Caco-2 (cell line): ENCODE data around the gene NDST1. TPM values are rescaled to one million over a fixed set of nuclear protein-coding genes. Genes with fewer than 3 reads are reported as not detected.

ENCODE experiments used
- BruUV-seq: library from RNA; stranded (reverse); fragments of 400-500 nt; replicated peaks from 2 replicates; lab custom pipeline; 2021; lab: Mats Ljungman, UMichigan
- CTCF ChIA-PET: fragments of 300-600 bp; sonication (Branson Sonifier 250); formaldehyde crosslinking; loops from one replicate; lab custom pipeline; 2022; ENCODE audit warnings: antibody characterized with exemption; lab: Charles Lee
- POLR2A ChIA-PET: fragments of 300-600 bp; sonication (Branson Sonifier 250); formaldehyde crosslinking; loops from one replicate; lab custom pipeline; 2022; ENCODE audit warnings: antibody characterized with exemption; lab: Charles Lee
- DNase-seq, 2 experiments: peaks; one replicate each; pipeline versions ENCODE4 v3.0.0 to v3.0.0-alpha.2; 2020 to 2022
- H3K27me3 ChIP-seq: replicated peaks from 2 replicates; pipeline ENCODE4 v1.6.0; 2011; ENCODE audit warnings: low read length; ENCODE audit not compliant: control insufficient read depth, insufficient read depth
- H3K36me3 ChIP-seq: 2 replicates; pipeline ENCODE4 v1.5.1; 2011; ENCODE audit warnings: low read length; ENCODE audit not compliant: control insufficient read depth, insufficient read depth
- H3K4me1 ChIP-seq: fragments of 250-450 bp; sonication (Bioruptor Pico); 2 replicates; pipeline ENCODE4 v1.5.1; 2020; ENCODE audit warnings: mild to moderate bottlenecking
- H3K4me3 ChIP-seq: 2 replicates; pipeline ENCODE4 v1.5.1; 2011; ENCODE audit warnings: low read depth, mild to moderate bottlenecking, control low read depth, low read length
- H3K9me3 ChIP-seq: fragments of 250-450 bp; sonication (Bioruptor Pico); 2 replicates; pipeline ENCODE4 v1.5.1; 2020; ENCODE audit warnings: mild to moderate bottlenecking, moderate library complexity
- H3K27ac Mint-ChIP-seq: one replicate; pipeline ENCODE4 v1.8.0; 2022; ENCODE audit warnings: mixed read lengths; ENCODE audit not compliant: unreplicated experiment
- H3K27me3 Mint-ChIP-seq: one replicate; pipeline ENCODE4 v1.8.0; 2022; ENCODE audit warnings: mixed read lengths; ENCODE audit not compliant: insufficient read depth, unreplicated experiment
- H3K36me3 Mint-ChIP-seq: one replicate; pipeline ENCODE4 v1.8.0; 2022; ENCODE audit warnings: mild to moderate bottlenecking, mixed read lengths; ENCODE audit not compliant: insufficient read depth, unreplicated experiment
- H3K4me1 Mint-ChIP-seq: one replicate; pipeline ENCODE4 v1.8.0; 2022; ENCODE audit warnings: low read depth, mixed read lengths; ENCODE audit not compliant: unreplicated experiment
- H3K4me3 Mint-ChIP-seq: one replicate; pipeline ENCODE4 v1.8.0; 2022; ENCODE audit warnings: mild to moderate bottlenecking, moderate library complexity, mixed read lengths; ENCODE audit not compliant: unreplicated experiment
- H3K9me3 Mint-ChIP-seq: one replicate; pipeline ENCODE4 v1.8.0; 2022; ENCODE audit warnings: mixed read lengths; ENCODE audit not compliant: unreplicated experiment
- CTCF ChIP-seq, 2 experiments: fragments of 200-600 bp in 1 of 2; IDR thresholded peaks; 1 replicate in 1 of 2; 2 replicates in 1 of 2; pipeline versions ENCODE4 v1.5.1 to v1.8.0; 2011 to 2022; ENCODE audit warnings: antibody characterized with exemption in 1 of 2, control low read depth in 1 of 2, inconsistent platforms in 1 of 2, low read depth in 1 of 2, low read length in 1 of 2, mild to moderate bottlenecking in 1 of 2, moderate library complexity in 1 of 2; ENCODE audit not compliant: insufficient read depth in 1 of 2, severe bottlenecking in 1 of 2, unreplicated experiment in 1 of 2
- intact Hi-C: fragments of 100-400 bp; cut with micrococcal nuclease; formaldehyde crosslinking; loops from one replicate; pipeline ENCODE4 v1.10.0; 2022; ENCODE audit not compliant: unreplicated experiment
- total RNA-seq: library from RNA; stranded (reverse); gene quantifications from 2 replicates; pipeline ENCODE4 v1.2.3, GENCODE V29; 2022

The NDST1 gene
- total RNA-seq, 1 experiment from 2014 or later: 110 TPM

GRCh38 chr5:150562832-150563231 is 54.9 kb downstream of the NDST1 start:
- intact Hi-C loops: loop anchor here (1.0 kb wide), 1 partner anchor 19 kb away; no protein-coding TSS in a partner anchor
- H3K4me3 Mint-ChIP-seq: no peak overlapping the region
- peak in 1 of 2 experiments; percentile 71 for DNase-seq
- H3K27me3 Mint-ChIP-seq: no peaks in the 10 kb centered on the region
- Histone ChIP-seq H3K36me3 (no peaks in the 10 kb centered on the region), H3K27me3 (no peaks in the 10 kb centered on the region), H3K4me1 (peaks cover 32% of the 10 kb centered on the region), H3K9me3 (no peaks in the 10 kb centered on the region), H3K4me3 (no peak overlapping the region)
- CTCF ChIA-PET: interaction anchor here (2.6 to 4.3 kb wide), 2 partner anchors 20 to 93 kb away, joined by 15 to 56 read pairs; partner anchors contain the start of gene MYOZ3
- BruUV-seq: no TSS peak
- H3K4me1 Mint-ChIP-seq: peaks cover 39% of the 10 kb centered on the region
- peaks cover 33% of the 10 kb centered on the region for H3K36me3 Mint-ChIP-seq
- peak; percentile 59 to 67 for TF ChIP-seq CTCF (IDR thresholded peaks at IDR 0.05; ENCODE audit: insufficient read depth in 1 of 2, low read depth in 1 of 2, low read length in 1 of 2, severe bottlenecking in 1 of 2, unreplicated experiment in 1 of 2)
- POLR2A ChIA-PET: no interaction called here
- H3K27ac Mint-ChIP-seq: peak overlapping the region; percentile 78
- no peaks in the 10 kb centered on the region for H3K9me3 Mint-ChIP-seq

- intact Hi-C loops: no loop called here
- H3K9me3 ChIP-seq: no peaks in the 10 kb centered on the region
- no TSS peak for BruUV-seq
- Mint-ChIP-seq H3K36me3 (peaks cover 16% of the 10 kb centered on the region), H3K4me3 (no peak overlapping the region), H3K9me3 (no peaks in the 10 kb centered on the region), H3K4me1 (peaks cover 28% of the 10 kb centered on the region), H3K27me3 (no peaks in the 10 kb centered on the region), H3K27ac (no peak overlapping the region)
- no peaks in the 10 kb centered on the region for H3K36me3 ChIP-seq
- H3K4me1 ChIP-seq: peaks cover 33% of the 10 kb centered on the region
- POLR2A ChIA-PET: no interaction called here
- TF ChIP-seq CTCF (IDR thresholded peaks at IDR 0.05; ENCODE audit: insufficient read depth in 1 of 2, low read depth in 1 of 2, low read length in 1 of 2, severe bottlenecking in 1 of 2, unreplicated experiment in 1 of 2): no peak
- no peaks in the 10 kb centered on the region for H3K27me3 ChIP-seq
- no peak overlapping the region for H3K4me3 ChIP-seq
- no peak for DNase-seq
- CTCF ChIA-PET: no interaction called here
Measured at GRCh38 chr5:150565868-150566267, 57.9 kb downstream of the NDST1 start.

- Histone ChIP-seq H3K36me3 (no peaks in the 10 kb centered on the region), H3K4me3 (no peak overlapping the region), H3K27me3 (no peaks in the 10 kb centered on the region), H3K9me3 (no peaks in the 10 kb centered on the region), H3K4me1 (peaks cover 23% of the 10 kb centered on the region)
- H3K27ac Mint-ChIP-seq: peak overlapping the region; percentile 31
- POLR2A ChIA-PET: no interaction called here
- H3K27me3 Mint-ChIP-seq: no peaks in the 10 kb centered on the region
- peaks cover 22% of the 10 kb centered on the region for H3K4me1 Mint-ChIP-seq
- DNase-seq: peak in 1 of 2 experiments; percentile 54
- TF ChIP-seq CTCF (IDR thresholded peaks at IDR 0.05; ENCODE audit: insufficient read depth in 1 of 2, low read depth in 1 of 2, low read length in 1 of 2, severe bottlenecking in 1 of 2, unreplicated experiment in 1 of 2): no peak
- H3K9me3 Mint-ChIP-seq: no peaks in the 10 kb centered on the region
- H3K4me3 Mint-ChIP-seq: no peak overlapping the region
- CTCF ChIA-PET: no interaction called here
- intact Hi-C loops: loop anchor here (1.0 kb wide), 2 partner anchors 15 to 89 kb away; no protein-coding TSS in a partner anchor
- BruUV-seq: no TSS peak
- peaks cover 11% of the 10 kb centered on the region for H3K36me3 Mint-ChIP-seq
Measured at GRCh38 chr5:150567031-150567717, 59.2 kb downstream of the NDST1 start.
